Prostate gland (tissue), 2 donors: ENCODE measurements around the gene TP53I13. TPM values are rescaled to one million over a fixed set of nuclear protein-coding genes. Genes with fewer than 3 reads are reported as not detected.
"Not testable (repeated sequence)": the region's sequence is repeated elsewhere in the genome, so short reads cannot be mapped to it uniquely, and the experiment has no call there.

Experiments
- DNase-seq: peaks from one replicate; pipeline ENCODE4 v3.0.0-alpha.2; 2019; ENCODE audit warnings: low spot score
- H3K27ac ChIP-seq, 2 donors: fragments of 200-600 bp; sonication (generic); 2 replicates each; pipeline ENCODE4 v1.5.1; 2017 to 2019
- H3K27me3 ChIP-seq: fragments of 200-600 bp; sonication (generic); replicated peaks from 2 replicates; pipeline ENCODE4 v1.5.1; 2019; ENCODE audit not compliant: insufficient read depth
- H3K36me3 ChIP-seq, 2 donors: fragments of 200-600 bp; sonication (generic); 1 replicate in 1 of 2; 2 replicates in 1 of 2; pipeline versions ENCODE4 v1.5.1 to v1.8.1; 2017 to 2019
- H3K4me1 ChIP-seq: fragments of 200-600 bp; sonication (generic); replicated peaks from 2 replicates; pipeline ENCODE4 v1.5.1; 2019
- H3K4me3 ChIP-seq, 2 donors: fragments of 200-600 bp; sonication (generic); 2 replicates each; pipeline ENCODE4 v1.5.1; 2017 to 2019
- H3K9me3 ChIP-seq: fragments of 200-600 bp; sonication (generic); 2 replicates; pipeline ENCODE4 v1.5.1; 2017
- CTCF ChIP-seq, 4 experiments: fragments of 200-600 bp in 2 of 4; fragments of 450-650 bp in 2 of 4; sonication (generic) in 2 of 4; IDR thresholded peaks; 1 replicate in 3 of 4; 2 replicates in 1 of 4; pipeline ENCODE4 v1.5.1; 2016 to 2019; ENCODE audit warnings: antibody characterized with exemption in 4 of 4, mild to moderate bottlenecking in 2 of 4, moderate library complexity in 2 of 4
- POLR2A ChIP-seq: fragments of 450-650 bp; IDR thresholded peaks from one replicate; pipeline ENCODE4 v1.6.1; 2016; ENCODE audit warnings: antibody characterized with exemption, mild to moderate bottlenecking
- POLR2AphosphoS5 ChIP-seq: sonication (generic); formaldehyde crosslinking; IDR thresholded peaks from one replicate; pipeline ENCODE4 v1.6.1; 2017; ENCODE audit warnings: antibody characterized with exemption
- WGBS: methylation state at CpG from one replicate; pipeline ENCODE4 v1.1.5; 2018; 5-methylcytosine and 5-hydroxymethylcytosine counted together
- intact Hi-C: fragments of 100-400 bp; cut with DNase I; formaldehyde crosslinking; loops from one replicate; pipeline ENCODE4 v1.14.2; 2022
- total RNA-seq, 2 donors: library from RNA; depleted of rRNA; stranded (reverse); fragments of >200 nt; gene quantifications; one replicate each; pipeline ENCODE4 v1.1.0, GENCODE V29; 2016

TP53I13 gene
- total RNA-seq, 2 donors from 2014 or later: 52.5 to 82.0 TPM

GRCh38 chr17:29557739-29558116 lies 10.8 kb upstream of the TP53I13 start:
- DNase-seq: no peak
- no peaks in the 10 kb centered on the region for H3K27me3 ChIP-seq
- no peaks in the 10 kb centered on the region for H3K4me1 ChIP-seq
- no peaks in the 10 kb centered on the region for H3K9me3 ChIP-seq
- H3K36me3 ChIP-seq: no peaks in the 10 kb centered on the region
- no peak overlapping the region for H3K27ac ChIP-seq
- TF ChIP-seq POLR2AphosphoS5: no peak
- no peak for TF ChIP-seq CTCF (IDR thresholded peaks at IDR 0.05)
- TF ChIP-seq POLR2A: no peak
- intact Hi-C loops: no loop called here
- no peak overlapping the region for H3K4me3 ChIP-seq

GRCh38 chr17:29558139-29558538 lies 10.4 kb upstream of the TP53I13 start:
- H3K4me3 ChIP-seq, H3K36me3 ChIP-seq, H3K4me1 ChIP-seq, H3K9me3 ChIP-seq, H3K27ac ChIP-seq, H3K27me3 ChIP-seq, intact Hi-C loops, DNase-seq: not testable (repeated sequence)
- whole genome bisulfite sequencing: 97% methylated on average over 5 of the region's 5 CpGs

- H3K27me3 ChIP-seq: no peaks in the 10 kb centered on the region
- no peaks in the 10 kb centered on the region for H3K4me1 ChIP-seq
- TF ChIP-seq POLR2A: no peak
- TF ChIP-seq CTCF (IDR thresholded peaks at IDR 0.05): no peak
- no peaks in the 10 kb centered on the region for H3K36me3 ChIP-seq
- 62% methylated on average over 2 of the region's 2 CpGs for WGBS
- no peaks in the 10 kb centered on the region for H3K9me3 ChIP-seq
- no peak overlapping the region for H3K27ac ChIP-seq
- no peak for DNase-seq
- intact Hi-C loops: no loop called here
- no peak overlapping the region for H3K4me3 ChIP-seq
Observed at GRCh38 chr17:29559640-29560039, 8.9 kb upstream of the TP53I13 start.

- 82% methylated on average over 6 of the region's 6 CpGs for WGBS
- no peaks in the 10 kb centered on the region for H3K4me1 ChIP-seq
- DNase-seq: no peak
- H3K36me3 ChIP-seq: no peaks in the 10 kb centered on the region
- no peak overlapping the region for H3K4me3 ChIP-seq
- TF ChIP-seq POLR2AphosphoS5: no peak
- TF ChIP-seq CTCF (IDR thresholded peaks at IDR 0.05): no peak
- no peak for TF ChIP-seq POLR2A
- H3K9me3 ChIP-seq: no peaks in the 10 kb centered on the region
- no peaks in the 10 kb centered on the region for H3K27me3 ChIP-seq
- intact Hi-C loops: no loop called here
- H3K27ac ChIP-seq: no peak overlapping the region
Observed at GRCh38 chr17:29560316-29560715, 8.2 kb upstream of the TP53I13 start.

- no peak overlapping the region for H3K4me3 ChIP-seq
- TF ChIP-seq POLR2AphosphoS5 (no peak), POLR2A (no peak), CTCF (IDR thresholded peaks at IDR 0.05) (no peak)
- peak; percentile 9 for DNase-seq
- H3K27ac ChIP-seq: no peak overlapping the region
- H3K27me3 ChIP-seq: no peaks in the 10 kb centered on the region
- no peaks in the 10 kb centered on the region for H3K4me1 ChIP-seq
- no peaks in the 10 kb centered on the region for H3K36me3 ChIP-seq
- H3K9me3 ChIP-seq: no peaks in the 10 kb centered on the region
- intact Hi-C loops: no loop called here
- WGBS: 90% methylated on average over 17 of the region's 17 CpGs
Observed at GRCh38 chr17:29561554-29562517, 6.7 kb upstream of the TP53I13 start.
